Raji (cell line): ENCODE results near the gene RLF.

Source experiments
- POLR2A ChIP-seq: IDR thresholded peaks from 2 replicates; pipeline ENCODE4 v1.6.1; 2011; ENCODE audit warnings: low read depth, low read length, control low read depth; ENCODE audit not compliant: insufficient read depth

The RLF gene

GRCh38 chr1:40161125-40161887 lies at the start of gene RLF:
TSS of gene RLF (plus strand) at chr1:40161387. CDS start at chr1:40161400, 13 bp downstream.
- TF ChIP-seq POLR2A = peak; percentile 89

GRCh38 chr1:40114400-40114799 lies 46.8 kb upstream of the RLF start:
- no peak for TF ChIP-seq POLR2A

GRCh38 chr1:40120128-40120527 lies 41.1 kb upstream of the RLF start:
- no peak for TF ChIP-seq POLR2A

GRCh38 chr1:40122855-40123254 lies 38.3 kb upstream of the RLF start:
- no peak for TF ChIP-seq POLR2A

- no peak for TF ChIP-seq POLR2A
Measured at GRCh38 chr1:40130892-40131291, 30.3 kb upstream of the RLF start.

- no peak for TF ChIP-seq POLR2A
Measured at GRCh38 chr1:40132383-40133311, 28.5 kb upstream of the RLF start.

GRCh38 chr1:40133312-40133665 lies 27.9 kb upstream of the RLF start:
- TF ChIP-seq POLR2A = no peak

- no peak for TF ChIP-seq POLR2A
Measured at GRCh38 chr1:40133839-40134238, 27.3 kb upstream of the RLF start.

GRCh38 chr1:40140211-40140973 lies 20.8 kb upstream of the RLF start:
- TF ChIP-seq POLR2A = no peak

- no peak for TF ChIP-seq POLR2A
Measured at GRCh38 chr1:40141878-40142535, 19.2 kb upstream of the RLF start.

- TF ChIP-seq POLR2A = no peak
Measured at GRCh38 chr1:40143891-40144575, 17.2 kb upstream of the RLF start.

GRCh38 chr1:40151457-40152079 lies 9.6 kb upstream of the RLF start:
- TF ChIP-seq POLR2A = no peak

- TF ChIP-seq POLR2A = no peak
Measured at GRCh38 chr1:40153073-40153770, 8.0 kb upstream of the RLF start.
